BLaER1 treated with 17β-estradiol and CSF1 and Interleukin-3, amounts not matched to agents 10 nM and 100 nM (cell line): ENCODE data around the gene GTPBP2.

ENCODE experiments used
- H3K27ac ChIP-seq, 11 experiments: shearing (Covaris generic); formaldehyde crosslinking; 2 replicates each; pipeline ENCODE4 v1.8.1; 2022
- H3K27me3 ChIP-seq, 11 experiments: shearing (Covaris generic); formaldehyde crosslinking; 2 replicates each; pipeline ENCODE4 v1.8.1; 2022
- H3K36me3 ChIP-seq, 11 experiments: shearing (Covaris generic); formaldehyde crosslinking; 2 replicates each; pipeline ENCODE4 v1.8.1; 2022
- H3K4me1 ChIP-seq, 10 experiments: shearing (Covaris generic); formaldehyde crosslinking; 2 replicates each; pipeline ENCODE4 v1.8.1; 2022
- H3K4me2 ChIP-seq, 11 experiments: shearing (Covaris generic); formaldehyde crosslinking; 2 replicates each; pipeline ENCODE4 v1.8.1; 2022
- H3K4me3 ChIP-seq, 10 experiments: shearing (Covaris generic); formaldehyde crosslinking; 2 replicates each; pipeline ENCODE4 v1.8.1; 2022
- H3K9ac ChIP-seq, 11 experiments: shearing (Covaris generic); formaldehyde crosslinking; 2 replicates each; pipeline ENCODE4 v1.8.1; 2022
- H3K9me3 ChIP-seq, 11 experiments: shearing (Covaris generic); formaldehyde crosslinking; replicated peaks in 1 of 11; 2 replicates each; pipeline ENCODE4 v1.8.1; 2022
- H4K20me1 ChIP-seq, 11 experiments: shearing (Covaris generic); formaldehyde crosslinking; 2 replicates each; pipeline ENCODE4 v1.8.1; 2022
- Cebpa-rat ChIP-seq, 11 experiments: shearing (Covaris generic); IDR thresholded peaks; 2 replicates each; pipeline ENCODE4 v1.8.1; 2022

The GTPBP2 gene

GRCh38 chr6:43671011-43671800, 42.1 kb upstream of the GTPBP2 start:
- peaks cover 54 to 75% (median 66%) of the 10 kb centered on the region in 11 experiments for H3K36me3 ChIP-seq
- TF ChIP-seq Cebpa-rat (IDR thresholded peaks at IDR 0.05) = no peak

GRCh38 chr6:43670623-43670986, 41.5 kb upstream of the GTPBP2 start:
- H3K4me1 ChIP-seq = peaks cover 12 to 55% (median 26%) of the 10 kb centered on the region in 10 experiments
- H3K4me2 ChIP-seq = peak overlapping the region in 5 of 11 experiments; percentile 33 to 87 (median 71); a peak in 10 of 22 replicates
- H3K36me3 ChIP-seq = peaks cover 48 to 69% (median 60%) of the 10 kb centered on the region in 11 experiments

More at GRCh38 chr6:43671011-43671800, 42.1 kb upstream of the GTPBP2 start:
- Histone ChIP-seq H3K9ac (no peak overlapping the region), H3K4me2 (peak overlapping the region in 4 of 11 experiments; percentile 59 to 87 (median 75); a peak in 7 of 22 replicates), H3K4me1 (peaks cover 12 to 55% (median 26%) of the 10 kb centered on the region in 10 experiments), H3K27me3 (no peaks in the 10 kb centered on the region), H3K27ac (peak overlapping the region in 3 of 11 experiments; percentile 55 to 61 (median 56); a peak in 4 of 22 replicates), H3K4me3 (no peak overlapping the region), H3K9me3 (no peaks in the 10 kb centered on the region), H4K20me1 (peaks cover 0 to 33% (median 6%) of the 10 kb centered on the region in 11 experiments; a peak in 12 of 22 replicates)

GRCh38 chr6:43669922-43670622, 41.0 kb upstream of the GTPBP2 start:
- Histone ChIP-seq H3K4me2 (peak overlapping the region in 5 of 11 experiments; percentile 33 to 87 (median 71); a peak in 10 of 22 replicates), H3K27ac (peak overlapping the region in 5 of 11 experiments; percentile 17 to 61 (median 55); a peak in 10 of 22 replicates), H3K4me3 (no peak overlapping the region), H3K9ac (peak overlapping the region in 2 of 11 experiments; percentile 2 to 25; a peak in 3 of 22 replicates), H3K9me3 (no peaks in the 10 kb centered on the region), H3K27me3 (no peaks in the 10 kb centered on the region), H3K4me1 (peaks cover 12 to 55% (median 26%) of the 10 kb centered on the region in 10 experiments), H3K36me3 (peaks cover 42 to 63% (median 55%) of the 10 kb centered on the region in 11 experiments), H4K20me1 (peaks cover 0 to 27% (median 6%) of the 10 kb centered on the region in 11 experiments; a peak in 11 of 22 replicates)
- TF ChIP-seq Cebpa-rat (IDR thresholded peaks at IDR 0.05) = no peak

More at GRCh38 chr6:43670623-43670986, 41.5 kb upstream of the GTPBP2 start:
- H4K20me1 ChIP-seq = peaks cover 0 to 32% (median 6%) of the 10 kb centered on the region in 11 experiments; a peak in 11 of 22 replicates
- no peaks in the 10 kb centered on the region for H3K9me3 ChIP-seq
- H3K9ac ChIP-seq = peak overlapping the region in 2 of 11 experiments; percentile 2 to 25; a peak in 3 of 22 replicates
- peak overlapping the region in 4 of 11 experiments; percentile 17 to 61 (median 56); a peak in 9 of 22 replicates for H3K27ac ChIP-seq
- TF ChIP-seq Cebpa-rat (IDR thresholded peaks at IDR 0.05) = no peak
- H3K4me3 ChIP-seq = no peak overlapping the region
- no peaks in the 10 kb centered on the region for H3K27me3 ChIP-seq

- no peaks in the 10 kb centered on the region for H3K9me3 ChIP-seq
- peaks cover 12 to 55% (median 26%) of the 10 kb centered on the region in 10 experiments for H3K4me1 ChIP-seq
- peak overlapping the region in 6 of 11 experiments; percentile 17 to 61 (median 42); a peak in 8 of 22 replicates for H3K27ac ChIP-seq
- no peak for TF ChIP-seq Cebpa-rat (IDR thresholded peaks at IDR 0.05)
- H3K4me3 ChIP-seq = no peak overlapping the region
- peaks cover 34 to 55% (median 47%) of the 10 kb centered on the region in 11 experiments for H3K36me3 ChIP-seq
- H3K27me3 ChIP-seq = no peaks in the 10 kb centered on the region
- H3K9ac ChIP-seq = peak overlapping the region in 2 of 11 experiments; percentile 2 to 25; a peak in 3 of 22 replicates
- H3K4me2 ChIP-seq = peak overlapping the region in 5 of 11 experiments; percentile 33 to 87 (median 71); a peak in 9 of 22 replicates
- H4K20me1 ChIP-seq = peaks cover 0 to 23% (median 5%) of the 10 kb centered on the region in 11 experiments; a peak in 10 of 22 replicates
Measured at GRCh38 chr6:43669050-43669921, 40.2 kb upstream of the GTPBP2 start.

- peaks cover 0 to 20% (median 2%) of the 10 kb centered on the region in 11 experiments; a peak in 9 of 22 replicates for H4K20me1 ChIP-seq
- peaks cover 12 to 55% (median 25%) of the 10 kb centered on the region in 10 experiments for H3K4me1 ChIP-seq
- H3K9ac ChIP-seq = peak overlapping the region in 4 of 11 experiments; percentile 18 to 46 (median 29); a peak in 4 of 22 replicates
- peak overlapping the region in 4 of 11 experiments; percentile 19 to 61 (median 40); a peak in 4 of 22 replicates for H3K27ac ChIP-seq
- peaks cover 25 to 47% (median 38%) of the 10 kb centered on the region in 11 experiments for H3K36me3 ChIP-seq
- no peaks in the 10 kb centered on the region for H3K9me3 ChIP-seq
- no peaks in the 10 kb centered on the region for H3K27me3 ChIP-seq
- H3K4me2 ChIP-seq = peak overlapping the region in 10 of 11 experiments; percentile 57 to 87 (median 76); a peak in 16 of 22 replicates
- no peak for TF ChIP-seq Cebpa-rat (IDR thresholded peaks at IDR 0.05)
- no peak overlapping the region for H3K4me3 ChIP-seq
Measured at GRCh38 chr6:43668151-43669028, 39.3 kb upstream of the GTPBP2 start.

GRCh38 chr6:43667245-43668150, 38.4 kb upstream of the GTPBP2 start:
- peak overlapping the region in 4 of 11 experiments; percentile 14 to 25 (median 22); a peak in 4 of 22 replicates for H3K27ac ChIP-seq
- peaks cover 17 to 38% (median 29%) of the 10 kb centered on the region in 11 experiments for H3K36me3 ChIP-seq
- H3K4me1 ChIP-seq = peaks cover 12 to 53% (median 24%) of the 10 kb centered on the region in 10 experiments
- H3K27me3 ChIP-seq = no peaks in the 10 kb centered on the region
- H3K4me2 ChIP-seq = peak overlapping the region; percentile 57 to 87 (median 74)
- no peak for TF ChIP-seq Cebpa-rat (IDR thresholded peaks at IDR 0.05)
- peaks cover 0 to 18% (median 0%) of the 10 kb centered on the region in 11 experiments; a peak in 6 of 22 replicates for H4K20me1 ChIP-seq
- H3K9ac ChIP-seq = peak overlapping the region in 7 of 11 experiments; percentile 14 to 53 (median 31); a peak in 9 of 22 replicates
- H3K4me3 ChIP-seq = no peak overlapping the region
- no peaks in the 10 kb centered on the region for H3K9me3 ChIP-seq
